ENCODE results near the gene XDH.

- TF ChIP-seq CTCF (IDR thresholded peaks at IDR 0.05) (no peak), POLR2A (IDR thresholded peaks at IDR 0.05) (no peak)
Measured at GRCh38 chr2:31433541-31433940, 19.0 kb upstream of the XDH start.
